PC-9 (cell line): ENCODE measurements around the gene RRBP1. TPM values are rescaled to one million over a fixed set of nuclear protein-coding genes. Genes with fewer than 3 reads are reported as not detected.
A peak's percentile ranks its signal among the peaks of the same experiment; 100 is the strongest.

Experiments
- BruUV-seq: library from RNA; stranded (reverse); fragments of 400-500 nt; replicated peaks from 2 replicates; lab custom pipeline; 2021; lab: Mats Ljungman, UMichigan
- CTCF ChIA-PET: fragments of 300-600 bp; sonication (Branson Sonifier 250); formaldehyde crosslinking; loops from one replicate; lab custom pipeline; 2022; ENCODE audit warnings: antibody characterized with exemption; lab: Charles Lee
- POLR2A ChIA-PET: fragments of 300-600 bp; sonication (Branson Sonifier 250); formaldehyde crosslinking; loops from one replicate; lab custom pipeline; 2022; ENCODE audit warnings: antibody characterized with exemption; ENCODE audit not compliant: unreplicated experiment; lab: Charles Lee
- DNase-seq, 2 experiments: peaks; one replicate each; pipeline versions ENCODE4 v3.0.0 to v3.0.0-alpha.2; 2015 to 2022; ENCODE audit warnings: mixed read lengths in 1 of 2
- H2AFZ ChIP-seq: fragments of 200-600 bp; sonication (generic); 2 replicates; pipeline ENCODE4 v1.8.1; 2017; ENCODE audit warnings: antibody characterized with exemption
- H3F3A ChIP-seq: fragments of 200-600 bp; sonication (generic); 2 replicates; pipeline ENCODE4 v1.8.1; 2017; ENCODE audit warnings: antibody characterized with exemption, mild to moderate bottlenecking, low read depth; ENCODE audit not compliant: insufficient read depth
- H3K27ac ChIP-seq: fragments of 200-600 bp; sonication (generic); 2 replicates; pipeline ENCODE4 v1.6.1; 2016; ENCODE audit warnings: mixed run types
- H3K27me3 ChIP-seq: fragments of 200-600 bp; sonication (generic); 2 replicates; pipeline ENCODE4 v1.6.1; 2016; ENCODE audit warnings: low read depth, mixed run types; ENCODE audit not compliant: insufficient read depth
- H3K36me3 ChIP-seq: fragments of 200-600 bp; sonication (generic); 2 replicates; pipeline ENCODE4 v1.6.1; 2016; ENCODE audit warnings: low read depth, mixed run types
- H3K4me1 ChIP-seq: fragments of 200-600 bp; sonication (generic); replicated peaks from 2 replicates; pipeline ENCODE4 v1.6.1; 2016; ENCODE audit warnings: mixed run types; ENCODE audit not compliant: insufficient read depth
- H3K4me2 ChIP-seq: fragments of 200-600 bp; sonication (generic); 2 replicates; pipeline ENCODE4 v1.6.1; 2017; ENCODE audit warnings: mixed run types
- H3K4me3 ChIP-seq: fragments of 200-600 bp; sonication (generic); 2 replicates; pipeline ENCODE4 v1.6.1; 2016; ENCODE audit warnings: mixed run types
- H3K79me2 ChIP-seq: fragments of 200-600 bp; sonication (generic); 2 replicates; pipeline ENCODE4 v1.6.1; 2017; ENCODE audit warnings: low read depth, mixed run types
- H3K9me2 ChIP-seq: fragments of 200-600 bp; sonication (generic); 2 replicates; pipeline ENCODE4 v1.8.1; 2017; ENCODE audit warnings: mild to moderate bottlenecking; ENCODE audit not compliant: insufficient read depth
- H3K9me3 ChIP-seq: fragments of 200-600 bp; sonication (generic); 2 replicates; pipeline ENCODE4 v1.8.1; 2016; ENCODE audit warnings: low read depth; ENCODE audit not compliant: insufficient read depth
- H4K20me1 ChIP-seq: fragments of 200-600 bp; sonication (generic); 2 replicates; pipeline ENCODE4 v1.8.1; 2017; ENCODE audit not compliant: insufficient read depth
- CTCF ChIP-seq: fragments of 200-600 bp; sonication (generic); conservative IDR thresholded peaks from 2 replicates; pipeline ENCODE4 v1.6.1; 2017; ENCODE audit warnings: mixed run types, antibody characterized with exemption, mild to moderate bottlenecking, moderate library complexity
- EZH2 ChIP-seq: fragments of 200-600 bp; sonication (generic); IDR thresholded peaks from 2 replicates; pipeline ENCODE4 v1.8.0; 2017; ENCODE audit warnings: antibody characterized with exemption, low read depth
- intact Hi-C: fragments of 100-400 bp; cut with micrococcal nuclease; formaldehyde crosslinking; loops from one replicate; pipeline ENCODE4 v1.10.0; 2022; ENCODE audit not compliant: unreplicated experiment
- total RNA-seq: library from RNA; stranded (reverse); gene quantifications from 2 replicates; pipeline ENCODE4 v1.2.3, GENCODE V29; 2021

Gene RRBP1
- total RNA-seq, 1 experiment from 2014 or later: 144 TPM

- TF ChIP-seq EZH2 (no peak), CTCF (peak; percentile 58)
- Histone ChIP-seq H3K36me3 (peaks cover 16% of the 10 kb centered on the region; the same call in 1 of the 2 replicates), H3K4me3 (no peak overlapping the region), H3K4me1 (no peaks in the 10 kb centered on the region), H3K4me2 (no peak overlapping the region), H3K27ac (no peak overlapping the region), H3K27me3 (no peaks in the 10 kb centered on the region), H2AFZ (no peak overlapping the region), H3F3A (peaks cover 27% of the 10 kb centered on the region), H3K9me2 (no peaks in the 10 kb centered on the region), H3K9me3 (no peaks in the 10 kb centered on the region), H3K79me2 (peaks cover 21% of the 10 kb centered on the region), H4K20me1 (peaks cover 10% of the 10 kb centered on the region; the same call in 1 of the 2 replicates)
- CTCF ChIA-PET: no interaction called here
- intact Hi-C loops: loop anchor here (2.0 kb wide), 1 partner anchor 287 kb away; no protein-coding TSS in a partner anchor
- DNase-seq: peak in 1 of 2 experiments; percentile 48
- POLR2A ChIA-PET: no interaction called here
- BruUV-seq: no TSS peak
Measured at GRCh38 chr20:17611540-17612286, 70.3 kb downstream of the RRBP1 start.

GRCh38 chr20:17611290-17611539 lies 70.8 kb downstream of the RRBP1 start:
- no peak overlapping the region for H3K27ac ChIP-seq

More at GRCh38 chr20:17611290-17611539, 70.8 kb downstream of the RRBP1 start:
- Histone ChIP-seq H3K4me1 (peaks cover 5% of the 10 kb centered on the region), H3K4me2 (no peak overlapping the region), H2AFZ (no peak overlapping the region), H3K27me3 (no peaks in the 10 kb centered on the region), H4K20me1 (peaks cover 15% of the 10 kb centered on the region; the same call in 1 of the 2 replicates), H3F3A (peaks cover 30% of the 10 kb centered on the region), H3K36me3 (peaks cover 21% of the 10 kb centered on the region), H3K4me3 (no peak overlapping the region), H3K9me3 (no peaks in the 10 kb centered on the region), H3K9me2 (no peaks in the 10 kb centered on the region), H3K79me2 (peaks cover 25% of the 10 kb centered on the region)
- ChIA-PET CTCF (interaction anchor here (1.0 kb wide), 1 partner anchor 32 kb away, joined by 3 read pairs; no protein-coding TSS in a partner anchor), POLR2A (no interaction called here)
- TF ChIP-seq CTCF (no peak), EZH2 (no peak)
- intact Hi-C loops: loop anchor here (2.0 kb wide), 1 partner anchor 288 kb away; no protein-coding TSS in a partner anchor
- no TSS peak for BruUV-seq
- no peak for DNase-seq
